B cell (primary cell): ENCODE data around the gene NDRG3. TPM values are rescaled to one million over a fixed set of nuclear protein-coding genes. Genes with fewer than 3 reads are reported as not detected.

ENCODE experiments used
- ATAC-seq: fragments of 200-7000 bp; cut with Tn5 transposase; one replicate; pipeline ENCODE4 v1.10.0; 2021; ENCODE audit warnings: low read depth, mild to moderate bottlenecking, moderate number of reproducible peaks, moderate library complexity
- CTCF ChIA-PET: fragments of 350-600 bp; sonication (Branson Sonifier 250); formaldehyde crosslinking; loops from one replicate; lab custom pipeline; 2021; ENCODE audit warnings: antibody characterized with exemption, inconsistent platforms; lab: Charles Lee
- POLR2A ChIA-PET: fragments of 350-600 bp; sonication (Branson Sonifier 250); formaldehyde crosslinking; loops from one replicate; lab custom pipeline; 2021; ENCODE audit warnings: antibody characterized with exemption; lab: Charles Lee
- DNase-seq: peaks from one replicate; pipeline ENCODE4 v3.0.0; 2013
- H2AFZ ChIP-seq: 2 replicates; pipeline ENCODE4 v1.6.1; 2012; ENCODE audit warnings: mild to moderate bottlenecking, low read depth, low read length; ENCODE audit not compliant: insufficient read depth, poor library complexity, severe bottlenecking
- H3K27ac ChIP-seq, 2 donors: 1 replicate in 1 of 2; 2 replicates in 1 of 2; pipeline ENCODE4 v1.5.1; 2012 to 2013; ENCODE audit warnings: low read length in 2 of 2, mild to moderate bottlenecking in 2 of 2, moderate library complexity in 1 of 2
- H3K27me3 ChIP-seq, 4 experiments: fragments of 200-600 bp in 1 of 4; sonication (generic) in 1 of 4; replicated peaks in 1 of 4; 1 replicate in 2 of 4; 2 replicates in 2 of 4; pipeline versions ENCODE4 v1.6.1 to v1.7.0; 2013 to 2016; ENCODE audit warnings: low read length in 3 of 4, mild to moderate bottlenecking in 2 of 4, mixed read lengths in 1 of 4, moderate library complexity in 1 of 4; ENCODE audit not compliant: insufficient read depth in 4 of 4, control insufficient read depth in 3 of 4; ENCODE audit errors: control extremely low read depth in 1 of 4
- H3K36me3 ChIP-seq, 2 experiments: replicated peaks in 1 of 2; 1 replicate in 1 of 2; 2 replicates in 1 of 2; pipeline versions ENCODE4 v1.6.1 to v1.7.1; 2013; ENCODE audit warnings: low read length in 1 of 2; ENCODE audit not compliant: insufficient read depth in 2 of 2, control insufficient read depth in 1 of 2; ENCODE audit errors: control extremely low read depth in 1 of 2, extremely low read depth in 1 of 2
- H3K4me1 ChIP-seq, 2 donors: fragments of 200-600 bp in 1 of 2; sonication (generic) in 1 of 2; 1 replicate in 1 of 2; 2 replicates in 1 of 2; pipeline versions ENCODE4 v1.5.1 to v1.6.1; 2013 to 2017; ENCODE audit warnings: low read length in 2 of 2; ENCODE audit not compliant: control insufficient read depth in 2 of 2, insufficient read depth in 2 of 2
- H3K4me2 ChIP-seq: replicated peaks from 2 replicates; pipeline ENCODE3; 2012; ENCODE audit warnings: mild to moderate bottlenecking, low read depth, low read length; ENCODE audit not compliant: poor library complexity, severe bottlenecking
- H3K4me3 ChIP-seq, 5 experiments: fragments of 200-600 bp in 1 of 5; sonication (generic) in 1 of 5; 1 replicate in 3 of 5; 2 replicates in 2 of 5; pipeline versions ENCODE4 v1.5.1 to v1.7.0; 2011 to 2016; ENCODE audit warnings: low read length in 4 of 5, mild to moderate bottlenecking in 4 of 5, low read depth in 2 of 5, control low read depth in 1 of 5, moderate library complexity in 1 of 5; ENCODE audit not compliant: insufficient read depth in 1 of 5; ENCODE audit errors: control extremely low read depth in 1 of 5, extremely low read depth in 1 of 5
- H3K79me2 ChIP-seq: fragments of 200-600 bp; sonication (generic); one replicate; pipeline ENCODE4 v1.6.0; 2016; ENCODE audit warnings: low read length; ENCODE audit not compliant: control insufficient read depth, insufficient read depth
- H3K9ac ChIP-seq: fragments of 200-600 bp; sonication (generic); 2 replicates; pipeline ENCODE4 v1.6.1; 2017; ENCODE audit warnings: mild to moderate bottlenecking, low read length, moderate library complexity
- H3K9me3 ChIP-seq, 3 donors: one replicate each; pipeline versions ENCODE4 v1.6.1 to v1.7.1; 2013; ENCODE audit warnings: low read length in 2 of 3; ENCODE audit not compliant: control insufficient read depth in 2 of 3, insufficient read depth in 1 of 3; ENCODE audit errors: control extremely low read depth in 1 of 3
- H4K20me1 ChIP-seq: 2 replicates; pipeline ENCODE4 v1.6.0; 2012; ENCODE audit warnings: mild to moderate bottlenecking, low read length; ENCODE audit not compliant: insufficient read depth, control insufficient read depth, poor library complexity, severe bottlenecking
- H3K27ac Mint-ChIP-seq: one replicate; pipeline ENCODE4 v1.8.0; 2021; ENCODE audit warnings: mixed read lengths
- H3K27me3 Mint-ChIP-seq: one replicate; pipeline ENCODE4 v1.8.0; 2021; ENCODE audit warnings: mixed read lengths
- H3K4me1 Mint-ChIP-seq: one replicate; pipeline ENCODE4 v1.8.0; 2021; ENCODE audit warnings: mixed read lengths
- H3K4me3 Mint-ChIP-seq: one replicate; pipeline ENCODE4 v1.8.0; 2021; ENCODE audit warnings: mixed read lengths
- H3K9me3 Mint-ChIP-seq: one replicate; pipeline ENCODE4 v1.8.0; 2022; ENCODE audit warnings: mixed read lengths; ENCODE audit not compliant: insufficient read depth
- CTCF ChIP-seq: fragments of 200-600 bp; IDR thresholded peaks from one replicate; pipeline ENCODE4 v1.8.0; 2022; ENCODE audit warnings: antibody characterized with exemption, mild to moderate bottlenecking
- EZH2 ChIP-seq: IDR thresholded peaks from 2 replicates; pipeline ENCODE4 v1.6.1; 2012; ENCODE audit warnings: borderline replicate concordance, low read depth, mild to moderate bottlenecking, moderate library complexity, low read length; ENCODE audit not compliant: insufficient read depth, poor library complexity, severe bottlenecking
- WGBS: methylation state at CpG from one replicate; pipeline ENCODE4 v1.1.5; 2013; ENCODE audit warnings: missing lambda C conversion rate; ENCODE audit not compliant: insufficient coverage; 5-methylcytosine and 5-hydroxymethylcytosine counted together
- intact Hi-C: fragments of 100-400 bp; cut with micrococcal nuclease; formaldehyde crosslinking; loops from one replicate; pipeline ENCODE4 v1.10.0; 2022
- polyA plus RNA-seq: library from polyadenylated mRNA; depleted of rRNA; stranded (reverse); fragments of >200 nt; gene quantifications from 2 replicates; pipeline ENCODE4 v1.2.3, GENCODE V29; 2012
- total RNA-seq, 2 donors: library from RNA; stranded (reverse); fragments of 120-200 nt in 1 of 2; gene quantifications; 1 replicate in 1 of 2; 2 replicates in 1 of 2; pipeline versions ENCODE4 v1.2.3 to v1.2.4, GENCODE V29; 2013 to 2022

The NDRG3 gene
- total and polyA plus RNA-seq, 2 donors (not counting 1 experiment from before 2014, with no cell fraction given): 15.7 to 26.1 TPM

- Histone ChIP-seq H3K27ac (no peak overlapping the region), H3K27me3 (no peaks in the 10 kb centered on the region), H3K4me3 (no peak overlapping the region), H2AFZ (no peak overlapping the region), H3K9ac (no peak overlapping the region), H3K79me2 (peaks cover 51% of the 10 kb centered on the region), H3K36me3 (no peaks in the 10 kb centered on the region), H3K4me1 (no peaks in the 10 kb centered on the region), H4K20me1 (no peaks in the 10 kb centered on the region), H3K4me2 (no peak overlapping the region), H3K9me3 (no peaks in the 10 kb centered on the region)
- CTCF ChIA-PET: interaction anchor here (1.4 kb wide), 1 partner anchor 76 kb away, joined by 4 read pairs; no protein-coding TSS in a partner anchor
- no peaks in the 10 kb centered on the region for H3K9me3 Mint-ChIP-seq
- H3K4me1 Mint-ChIP-seq: peaks cover 6% of the 10 kb centered on the region
- H3K27ac Mint-ChIP-seq: no peak overlapping the region
- DNase-seq (no peak), ATAC-seq (no peak)
- WGBS: 92% methylated on average over 1 of the region's 1 CpG
- intact Hi-C loops: no loop called here
- H3K4me3 Mint-ChIP-seq: no peak overlapping the region
- H3K27me3 Mint-ChIP-seq: no peaks in the 10 kb centered on the region
- POLR2A ChIA-PET: no interaction called here
- TF ChIP-seq CTCF (no peak), EZH2 (no peak)
Measured at GRCh38 chr20:36732456-36732855, 13.4 kb downstream of the NDRG3 start.

- H3K36me3 ChIP-seq: no peaks in the 10 kb centered on the region
- Mint-ChIP-seq H3K27me3 (no peaks in the 10 kb centered on the region), H3K4me3 (no peak overlapping the region), H3K27ac (no peak overlapping the region), H3K9me3 (no peaks in the 10 kb centered on the region), H3K4me1 (peaks cover 3% of the 10 kb centered on the region)
- DNase-seq: no peak
- H3K79me2 ChIP-seq: peaks cover 45% of the 10 kb centered on the region
- WGBS: 100% methylated on average over 1 of the region's 3 CpGs
- H3K4me3 ChIP-seq: no peak overlapping the region
- CTCF ChIA-PET: no interaction called here
- no peak overlapping the region for H3K9ac ChIP-seq
- H3K9me3 ChIP-seq: no peaks in the 10 kb centered on the region
- no peaks in the 10 kb centered on the region for H4K20me1 ChIP-seq
- ATAC-seq: no peak
- POLR2A ChIA-PET: no interaction called here
- no peaks in the 10 kb centered on the region for H3K4me1 ChIP-seq
- no peak for TF ChIP-seq EZH2
- TF ChIP-seq CTCF: no peak
- H3K4me2 ChIP-seq: no peak overlapping the region
- no peaks in the 10 kb centered on the region for H3K27me3 ChIP-seq
- intact Hi-C loops: no loop called here
- H2AFZ ChIP-seq: no peak overlapping the region
- H3K27ac ChIP-seq: no peak overlapping the region
Measured at GRCh38 chr20:36728986-36729385, 16.9 kb downstream of the NDRG3 start.
